Gastroesophageal sphincter (tissue), 4 donors: ENCODE data around the gene MRPS10. TPM values are rescaled to one million over a fixed set of nuclear protein-coding genes. Genes with fewer than 3 reads are reported as not detected.
"Not testable (repeated sequence)": the region's sequence is repeated elsewhere in the genome, so short reads cannot be mapped to it uniquely, and the experiment has no call there.

Experiments
- ATAC-seq: fragments of 150-250 bp; one replicate; pipeline ENCODE4 v1.9.1; 2016; ENCODE audit warnings: mild to moderate bottlenecking, moderate library complexity
- H3K27ac ChIP-seq, 4 donors: fragments of 200-600 bp; sonication (generic) in 3 of 4; 1 replicate in 3 of 4; 2 replicates in 1 of 4; pipeline ENCODE4 v1.5.1; 2016 to 2019
- H3K27me3 ChIP-seq: fragments of 200-600 bp; sonication (generic); one replicate; pipeline ENCODE4 v1.5.1; 2019
- H3K36me3 ChIP-seq, 2 donors: fragments of 200-600 bp; sonication (generic); one replicate each; pipeline ENCODE4 v1.5.1; 2019; ENCODE audit warnings: control low read depth in 1 of 2
- H3K4me1 ChIP-seq, 3 donors: fragments of 200-600 bp; sonication (generic); 1 replicate in 2 of 3; 2 replicates in 1 of 3; pipeline ENCODE4 v1.5.1; 2016 to 2019; ENCODE audit warnings: control low read depth in 2 of 3
- H3K4me3 ChIP-seq, 2 donors: fragments of 200-600 bp; sonication (generic); one replicate each; pipeline ENCODE4 v1.5.1; 2019; ENCODE audit warnings: mild to moderate bottlenecking in 1 of 2, moderate library complexity in 1 of 2
- H3K9me3 ChIP-seq, 3 donors: fragments of 200-600 bp; sonication (generic); one replicate each; pipeline ENCODE4 v1.5.1; 2017 to 2019; ENCODE audit warnings: control low read depth in 2 of 3
- EP300 ChIP-seq: sonication (generic); formaldehyde crosslinking; IDR thresholded peaks from one replicate; pipeline ENCODE4 v1.6.1; 2017; ENCODE audit warnings: antibody characterized with exemption, mild to moderate bottlenecking
- POLR2A ChIP-seq, 2 donors: fragments of 450-650 bp; IDR thresholded peaks; one replicate each; pipeline ENCODE4 v1.6.1; 2017; ENCODE audit warnings: antibody characterized with exemption in 2 of 2, mild to moderate bottlenecking in 2 of 2, moderate library complexity in 1 of 2
- POLR2AphosphoS5 ChIP-seq: sonication (generic); formaldehyde crosslinking; IDR thresholded peaks from one replicate; pipeline ENCODE4 v1.6.1; 2017; ENCODE audit warnings: antibody characterized with exemption
- WGBS, 2 donors: methylation state at CpG; one replicate each; pipeline ENCODE4 v1.1.5; 2018; ENCODE audit warnings: low coverage in 1 of 2; 5-methylcytosine and 5-hydroxymethylcytosine counted together
- total RNA-seq, 4 donors: library from RNA; depleted of rRNA; stranded (reverse); fragments of >200 nt; gene quantifications; one replicate each; pipeline ENCODE4 v1.1.0, GENCODE V29; 2016
- TF ChIP-seq, protein P1 (sequence below), 4 experiments: fragments of 200-600 bp in 2 of 4; fragments of 450-650 bp in 2 of 4; sonication (generic) in 1 of 4; IDR thresholded peaks; one replicate each; pipeline ENCODE4 v1.5.1; 2017 to 2019; ENCODE audit warnings: antibody characterized with exemption in 4 of 4, mild to moderate bottlenecking in 2 of 4, moderate library complexity in 2 of 4

Gene MRPS10
- total RNA-seq, 4 donors from 2014 or later = 29.2 to 45.1 (median 34.8) TPM

GRCh38 chr6:42203183-42203582, 14.5 kb downstream of the MRPS10 start:
- H3K4me1 ChIP-seq = peaks cover 0 to 20% (median 4%) of the 10 kb centered on the region in 3 donors
- 85 to 90% methylated on average over 2 to 3 of the region's 3 CpGs for WGBS, 2 donors
- no peak for ATAC-seq
- H3K4me3 ChIP-seq = no peak overlapping the region
- H3K9me3 ChIP-seq = no peaks in the 10 kb centered on the region
- TF ChIP-seq POLR2A (IDR thresholded peaks at IDR 0.05) (no peak), EP300 (no peak), POLR2AphosphoS5 (no peak)
- TF ChIP-seq, protein P1, sequence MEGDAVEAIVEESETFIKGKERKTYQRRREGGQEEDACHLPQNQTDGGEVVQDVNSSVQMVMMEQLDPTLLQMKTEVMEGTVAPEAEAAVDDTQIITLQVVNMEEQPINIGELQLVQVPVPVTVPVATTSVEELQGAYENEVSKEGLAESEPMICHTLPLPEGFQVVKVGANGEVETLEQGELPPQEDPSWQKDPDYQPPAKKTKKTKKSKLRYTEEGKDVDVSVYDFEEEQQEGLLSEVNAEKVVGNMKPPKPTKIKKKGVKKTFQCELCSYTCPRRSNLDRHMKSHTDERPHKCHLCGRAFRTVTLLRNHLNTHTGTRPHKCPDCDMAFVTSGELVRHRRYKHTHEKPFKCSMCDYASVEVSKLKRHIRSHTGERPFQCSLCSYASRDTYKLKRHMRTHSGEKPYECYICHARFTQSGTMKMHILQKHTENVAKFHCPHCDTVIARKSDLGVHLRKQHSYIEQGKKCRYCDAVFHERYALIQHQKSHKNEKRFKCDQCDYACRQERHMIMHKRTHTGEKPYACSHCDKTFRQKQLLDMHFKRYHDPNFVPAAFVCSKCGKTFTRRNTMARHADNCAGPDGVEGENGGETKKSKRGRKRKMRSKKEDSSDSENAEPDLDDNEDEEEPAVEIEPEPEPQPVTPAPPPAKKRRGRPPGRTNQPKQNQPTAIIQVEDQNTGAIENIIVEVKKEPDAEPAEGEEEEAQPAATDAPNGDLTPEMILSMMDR (IDR thresholded peaks at IDR 0.05) = no peak
- H3K36me3 ChIP-seq = peaks cover 0 to 65% of the 10 kb centered on the region in 2 donors
- H3K27me3 ChIP-seq = no peaks in the 10 kb centered on the region
- no peak overlapping the region for H3K27ac ChIP-seq

DNA sequence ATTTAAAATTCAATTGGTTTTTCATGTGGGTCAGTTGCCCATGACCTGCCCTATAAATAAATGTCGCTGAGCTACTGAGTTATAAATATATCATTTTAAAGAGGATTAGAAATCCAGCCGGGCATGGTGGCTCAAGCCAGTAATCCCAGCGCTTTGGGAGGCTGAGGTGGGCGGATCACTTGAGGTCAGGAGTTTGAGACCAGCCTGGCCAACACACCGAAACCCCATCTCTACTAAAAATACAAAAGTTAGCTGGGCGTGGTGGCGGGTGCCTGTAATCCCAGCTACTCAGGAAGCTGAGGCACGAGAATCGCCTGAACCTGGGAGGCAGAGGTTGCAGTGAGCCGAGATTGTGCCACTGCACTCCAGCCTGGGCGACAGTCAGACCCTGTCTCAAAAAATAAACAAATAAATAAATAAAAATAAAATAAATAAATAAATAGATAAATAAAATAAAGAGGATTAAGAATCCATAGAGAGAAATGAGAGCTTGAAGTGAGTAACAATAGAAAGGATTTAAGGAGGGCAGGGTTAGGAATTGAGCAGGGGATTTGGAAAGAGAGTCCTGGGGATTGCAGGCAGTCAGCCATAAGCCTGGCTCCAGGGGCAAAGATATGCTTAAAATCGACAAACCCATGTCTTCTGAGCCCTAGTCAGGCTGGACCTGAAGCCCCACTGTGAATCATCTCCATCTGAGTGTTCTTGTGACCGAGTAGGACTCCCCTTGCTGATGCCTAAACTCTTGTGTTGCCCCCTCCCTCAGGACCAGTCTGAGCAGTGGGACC, 15.3 kb downstream of the MRPS10 start:
- H3K4me1 ChIP-seq = peaks cover 0 to 20% (median 4%) of the 10 kb centered on the region in 3 donors
- peaks cover 0 to 56% of the 10 kb centered on the region in 2 donors for H3K36me3 ChIP-seq
- H3K27ac ChIP-seq, H3K27me3 ChIP-seq, H3K9me3 ChIP-seq, ATAC-seq, H3K4me3 ChIP-seq: not testable (repeated sequence)
- WGBS, 2 donors = 80 to 81% methylated on average over 5 to 12 of the region's 13 CpGs

- H3K9me3 ChIP-seq = no peaks in the 10 kb centered on the region
- ATAC-seq = no peak
- 33 to 55% methylated on average over 3 of the region's 3 CpGs for WGBS, 2 donors
- TF ChIP-seq EP300 (no peak), POLR2A (IDR thresholded peaks at IDR 0.05) (no peak), POLR2AphosphoS5 (no peak)
- TF ChIP-seq, protein P1 (IDR thresholded peaks at IDR 0.05) = no peak
- no peaks in the 10 kb centered on the region for H3K27me3 ChIP-seq
- peaks cover 0 to 20% (median 4%) of the 10 kb centered on the region in 3 donors for H3K4me1 ChIP-seq
- peak overlapping the region in 1 of 4 donors; percentile 34 for H3K27ac ChIP-seq
- no peak overlapping the region for H3K4me3 ChIP-seq
- peaks cover 0 to 47% of the 10 kb centered on the region in 2 donors for H3K36me3 ChIP-seq
Measured at GRCh38 chr6:42201382-42201781, 16.3 kb downstream of the MRPS10 start.

DNA sequence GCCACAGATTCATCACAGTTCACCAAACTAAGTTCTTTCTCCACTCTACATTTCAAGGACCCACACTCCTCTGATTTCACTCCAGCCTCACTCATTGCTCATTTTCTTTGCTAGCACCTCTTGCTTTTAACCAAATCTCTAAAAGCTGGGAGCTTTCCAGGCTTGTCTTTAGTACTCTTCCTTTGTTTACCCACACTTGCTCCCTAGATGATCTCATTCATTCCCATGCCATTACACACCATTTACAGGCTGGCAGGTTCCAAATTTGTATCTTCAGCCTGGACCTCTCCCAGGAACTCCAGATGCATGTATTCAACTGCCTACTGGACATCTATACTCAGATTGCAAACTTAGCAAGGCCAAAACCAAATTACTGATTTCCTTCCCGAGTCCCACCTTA, 17.6 kb downstream of the MRPS10 start:
- peak; percentile 73 for ATAC-seq

DNA sequence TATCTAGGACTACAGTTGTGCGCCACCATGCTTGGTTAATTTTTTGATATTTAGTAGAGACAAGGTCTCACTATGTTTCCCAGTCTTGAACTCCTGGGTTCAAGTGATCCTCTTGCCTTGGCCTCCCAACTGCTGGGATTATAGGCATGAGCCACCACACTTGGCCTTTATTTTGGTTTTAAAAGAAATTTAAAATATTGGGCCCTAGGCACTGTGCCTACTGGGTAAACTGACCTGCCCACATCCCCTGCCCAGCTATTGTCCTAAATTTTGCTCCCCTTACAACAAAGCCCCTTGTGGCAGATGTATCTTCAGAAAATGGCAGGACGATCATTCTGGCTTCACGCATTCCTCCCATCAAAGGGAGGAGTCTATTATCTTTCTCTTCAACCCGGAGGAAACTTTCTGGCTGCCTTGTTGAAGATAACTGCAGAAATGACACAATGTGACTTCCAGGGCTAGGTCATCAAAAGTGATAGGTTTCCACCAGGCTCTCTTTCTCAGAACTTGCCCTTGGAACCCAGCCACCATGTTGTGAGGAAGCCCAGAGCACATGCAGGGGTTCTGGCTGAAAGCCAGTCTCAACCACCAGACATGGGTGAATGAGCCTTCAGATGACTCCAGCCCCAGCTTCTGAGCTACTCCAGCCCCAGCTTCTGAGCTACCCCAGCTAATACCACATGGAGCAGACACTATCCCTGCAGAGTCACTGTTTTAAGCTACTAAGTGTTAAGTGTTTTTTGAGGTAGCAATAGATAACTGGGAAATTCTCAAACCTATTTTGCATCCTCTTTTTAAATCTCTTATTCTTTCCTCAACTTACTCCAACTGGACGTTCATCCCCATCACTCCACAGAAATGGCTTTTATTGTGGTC, 18.3 kb downstream of the MRPS10 start:
- Histone ChIP-seq H3K27me3 (no peaks in the 10 kb centered on the region), H3K9me3 (no peaks in the 10 kb centered on the region), H3K4me1 (peaks cover 0 to 20% (median 4%) of the 10 kb centered on the region in 3 donors), H3K27ac (peak overlapping the region in 1 of 4 donors; percentile 51), H3K4me3 (no peak overlapping the region), H3K36me3 (peaks cover 0 to 26% of the 10 kb centered on the region in 2 donors)
- 73 to 78% methylated on average over 4 to 5 of the region's 5 CpGs for WGBS, 2 donors
- no peak for TF ChIP-seq POLR2A (IDR thresholded peaks at IDR 0.05)
- no peak for TF ChIP-seq POLR2AphosphoS5
- TF ChIP-seq, protein P1 (IDR thresholded peaks at IDR 0.05) = no peak
- TF ChIP-seq EP300 = no peak
- no peak for ATAC-seq

More for the DNA sequence above, 17.6 kb downstream of the MRPS10 start:
- Histone ChIP-seq H3K36me3 (peaks cover 0 to 33% of the 10 kb centered on the region in 2 donors), H3K27ac (peak overlapping the region in 2 of 4 donors; percentile 51 to 69), H3K27me3 (no peaks in the 10 kb centered on the region), H3K4me1 (peaks cover 0 to 20% (median 4%) of the 10 kb centered on the region in 3 donors), H3K9me3 (no peaks in the 10 kb centered on the region), H3K4me3 (no peak overlapping the region)
- TF ChIP-seq EP300 = no peak
- TF ChIP-seq POLR2A (IDR thresholded peaks at IDR 0.05) = no peak
- peak; percentile 66 for TF ChIP-seq POLR2AphosphoS5
- 22 to 31% methylated on average over 1 of the region's 1 CpG for WGBS, 2 donors
